GF-D8 (cell line): ENCODE data around the gene C16orf87.

Experiments
- DNase-seq: peaks from one replicate; lab custom pipeline; 2025; lab: John Stamatoyannopoulos, UW

C16orf87 gene

GRCh38 chr16:46843898-46844642 lies 13.1 kb upstream of the C16orf87 start:
- DNase-seq: no peak

DNA sequence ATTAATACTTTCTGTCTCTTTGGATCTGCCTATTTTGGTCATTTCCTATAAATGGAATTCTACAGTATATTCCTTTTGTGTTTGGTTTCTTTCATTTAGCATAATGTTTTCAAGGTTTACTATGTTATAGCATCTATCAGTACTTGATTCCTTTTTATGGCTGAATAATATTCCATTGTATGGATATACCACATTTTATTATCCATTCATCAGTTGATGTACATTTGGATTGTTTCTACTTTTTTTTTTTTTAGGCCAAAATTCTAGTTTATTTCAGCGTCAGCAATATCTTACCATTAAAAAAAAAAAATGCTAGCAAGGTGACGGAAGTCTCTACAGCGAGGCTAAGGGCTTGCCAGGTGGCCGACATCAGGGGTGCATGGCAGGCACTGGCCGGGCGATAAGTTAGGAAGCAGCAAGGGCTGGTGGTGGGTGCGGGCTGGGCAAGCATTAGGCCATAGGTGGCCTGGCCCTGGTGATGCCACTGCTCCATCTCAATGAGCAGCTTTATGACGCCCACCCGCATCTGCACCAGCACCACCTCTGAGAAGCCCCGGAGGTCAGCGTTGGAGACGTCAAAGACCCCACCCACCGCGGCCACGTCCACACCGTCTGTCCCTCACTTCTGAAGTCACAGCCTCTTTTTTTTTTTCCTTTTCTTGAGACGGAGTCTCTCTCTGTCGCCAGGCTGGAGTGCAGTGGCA lies 11.4 kb upstream of the C16orf87 start:
- DNase-seq: no peak

DNA sequence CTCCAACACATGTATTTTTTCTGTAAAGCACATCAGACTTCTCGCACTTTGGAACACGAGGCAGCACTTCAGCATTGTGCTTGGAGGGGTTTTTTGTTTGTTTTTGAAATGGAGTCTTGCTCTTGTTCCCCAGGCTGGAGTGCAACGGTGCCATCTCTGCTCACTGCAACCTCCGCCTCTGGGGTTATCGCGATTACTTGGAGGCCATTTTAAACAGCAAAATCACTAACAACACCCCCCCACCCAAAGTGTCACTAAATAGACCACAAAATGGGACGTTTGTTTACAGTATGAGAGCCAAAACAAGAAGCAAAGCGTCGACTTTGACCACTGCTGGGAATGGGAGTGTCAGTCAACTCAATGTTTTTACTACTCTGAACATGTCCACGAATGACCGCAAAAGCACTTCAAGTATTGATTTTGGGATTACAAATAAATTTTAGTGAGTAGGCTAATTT lies 9.0 kb upstream of the C16orf87 start:
- no peak for DNase-seq

- no peak for DNase-seq
Measured at GRCh38 chr16:46836534-46837530, 5.9 kb upstream of the C16orf87 start.

- DNase-seq: no peak
Measured at GRCh38 chr16:46833460-46833800, 2.5 kb upstream of the C16orf87 start.

- DNase-seq: no peak
Measured at GRCh38 chr16:46832757-46833459, 1.9 kb upstream of the C16orf87 start.

DNA sequence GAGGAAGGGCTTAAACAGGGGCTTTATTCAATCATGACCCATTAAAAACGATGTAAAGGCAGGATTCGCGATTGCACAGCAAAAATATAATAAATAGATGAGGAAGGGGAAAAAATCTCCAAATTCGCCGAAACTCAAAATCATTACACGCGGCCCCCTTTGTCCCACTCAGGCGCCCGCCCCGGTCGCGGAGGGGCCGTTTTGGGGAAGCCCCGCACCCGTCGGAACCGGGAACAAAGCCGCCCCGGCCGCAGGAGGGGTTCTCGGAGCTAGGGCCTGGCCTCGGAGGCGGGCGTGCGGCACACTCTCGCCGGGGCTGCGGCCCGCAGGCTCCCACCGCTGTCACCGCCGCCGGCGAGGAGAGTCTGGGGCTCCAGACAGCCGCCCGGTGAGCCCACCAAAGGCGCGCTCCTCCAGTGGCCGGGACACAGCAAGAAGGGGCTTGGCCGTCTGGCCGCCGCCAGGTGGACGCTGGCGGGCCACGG lies 521 bp downstream of the C16orf87 start:
- DNase-seq: no peak

- no peak for DNase-seq
Measured at GRCh38 chr16:46828943-46829342, 2.0 kb downstream of the C16orf87 start.

DNA sequence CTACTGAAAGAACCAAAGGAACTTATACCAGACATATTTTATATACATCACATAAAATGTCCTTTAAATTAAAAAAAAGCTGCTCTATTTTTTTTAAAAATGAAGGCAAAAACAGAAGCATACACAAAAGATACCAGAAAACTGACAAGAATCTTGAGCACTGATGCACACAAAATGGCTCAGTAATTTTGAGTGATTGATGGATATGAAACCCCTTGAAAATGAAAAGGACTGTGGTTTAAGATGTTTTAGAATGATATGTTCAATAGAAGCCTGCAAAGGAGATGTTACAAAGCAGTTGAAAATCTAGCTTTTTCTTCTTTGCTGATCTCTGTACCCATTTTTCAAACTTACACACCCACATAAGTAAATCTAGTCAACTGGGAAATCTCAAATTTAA lies 2.7 kb downstream of the C16orf87 start:
- no peak for DNase-seq

DNA sequence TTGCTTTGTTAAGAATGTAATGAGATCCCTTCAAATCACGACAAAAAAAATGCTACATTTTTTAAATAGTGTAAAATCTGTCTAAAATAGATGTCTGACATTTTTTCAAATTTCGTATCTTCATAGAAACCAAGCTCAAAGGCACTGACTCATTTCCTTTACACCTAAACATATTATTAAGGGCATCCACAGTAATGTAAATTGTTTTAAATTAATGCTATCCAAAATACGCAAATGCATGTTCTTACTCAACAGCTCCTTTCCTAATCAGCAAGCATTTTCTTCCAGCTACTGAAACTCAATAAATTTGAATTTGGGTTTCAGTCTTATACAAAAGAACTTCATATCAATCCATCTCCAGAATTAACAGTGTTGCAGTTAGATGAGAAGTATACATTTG lies 4.3 kb downstream of the C16orf87 start:
- DNase-seq: no peak

- no peak for DNase-seq
Measured at GRCh38 chr16:46822270-46822669, 8.7 kb downstream of the C16orf87 start.

GRCh38 chr16:46817961-46818360 lies 13.0 kb downstream of the C16orf87 start:
- DNase-seq: no peak

GRCh38 chr16:46814790-46815189 lies 16.2 kb downstream of the C16orf87 start:
- no peak for DNase-seq

DNA sequence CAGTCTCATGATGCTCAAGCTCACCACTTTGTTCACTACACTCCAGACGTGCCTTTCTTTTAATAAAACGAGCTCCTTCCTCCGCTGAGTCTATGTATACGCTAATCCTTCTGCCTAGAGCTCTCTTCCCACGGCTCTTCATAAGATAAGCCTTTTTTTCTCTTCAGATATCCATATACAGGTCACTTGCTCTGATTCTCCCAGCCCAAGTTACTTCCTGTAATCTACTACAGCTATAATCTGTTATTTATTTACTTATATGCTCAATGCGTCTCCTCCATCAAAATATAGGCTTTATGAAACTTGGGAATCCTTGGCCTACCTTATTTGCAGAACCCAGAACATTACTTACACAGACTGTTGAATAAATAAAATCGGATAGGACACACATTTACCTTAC lies 17.4 kb downstream of the C16orf87 start:
- DNase-seq: no peak

GRCh38 chr16:46812781-46813540 lies 18.0 kb downstream of the C16orf87 start:
- no peak for DNase-seq

DNA sequence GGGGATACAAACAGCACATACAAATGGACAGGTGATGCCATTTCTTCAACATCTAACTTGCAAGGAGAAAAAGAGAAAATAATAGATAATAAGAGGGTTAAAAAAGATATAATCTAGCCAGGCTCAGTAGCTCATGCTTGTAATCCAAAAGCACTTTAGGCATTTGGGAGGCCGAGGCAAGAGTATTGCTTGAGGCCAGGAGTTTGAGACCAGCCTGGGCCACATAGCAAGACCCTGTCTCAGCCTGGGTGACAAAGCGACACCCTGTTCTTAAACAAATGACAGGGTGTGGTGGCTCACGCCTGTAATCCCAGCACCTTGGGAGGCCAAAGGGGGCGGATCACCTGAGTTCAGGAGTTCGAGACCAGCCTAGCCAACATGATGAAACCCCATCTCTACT lies 19.3 kb downstream of the C16orf87 start:
- DNase-seq: no peak

- no peak for DNase-seq
Measured at GRCh38 chr16:46808997-46809396, 22.0 kb downstream of the C16orf87 start.

- no peak for DNase-seq
Measured at GRCh38 chr16:46807336-46807735, 23.6 kb downstream of the C16orf87 start.

GRCh38 chr16:46803373-46803772 lies 27.6 kb downstream of the C16orf87 start:
- DNase-seq: no peak

DNA sequence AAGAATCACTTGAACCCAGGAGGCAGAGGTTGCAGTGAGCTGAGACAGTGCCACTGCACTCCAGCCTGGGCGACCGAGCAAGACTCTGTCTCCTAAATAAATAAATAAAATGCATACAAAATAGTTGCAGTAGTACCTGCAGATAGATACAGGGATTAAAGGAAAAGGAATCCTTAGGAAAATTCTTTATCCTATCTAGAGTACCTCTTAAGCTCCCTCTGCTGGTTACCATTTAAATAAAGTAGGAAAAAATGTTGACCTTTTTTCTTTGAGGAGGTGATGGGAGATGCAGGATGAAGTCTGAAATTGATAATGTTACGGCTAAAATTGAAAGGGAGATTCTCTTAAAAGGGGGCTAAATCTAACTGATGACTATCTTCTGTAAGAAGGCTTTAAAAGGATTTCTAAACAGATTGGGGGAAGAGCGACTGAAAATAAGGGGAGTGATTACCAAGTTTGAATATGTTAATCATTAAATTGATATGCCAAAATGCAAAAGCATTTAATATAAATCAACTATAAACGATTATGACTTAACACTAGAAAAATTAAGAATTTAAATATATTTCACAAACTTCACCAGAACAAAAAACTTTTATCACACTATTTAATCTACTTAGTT lies 29.4 kb downstream of the C16orf87 start:
- DNase-seq: no peak
